Measurements from ENCODE around the gene SV2C.

- no peak for TF ChIP-seq POLR2A (IDR thresholded peaks at IDR 0.05; ENCODE audit: borderline replicate concordance, extremely low read depth, insufficient read depth, insufficient read length)
- TF ChIP-seq CEBPB (IDR thresholded peaks at IDR 0.05; ENCODE audit: low read depth) = no peak
- TF ChIP-seq CTCF (IDR thresholded peaks at IDR 0.05 in 2 of 3, conservative IDR thresholded peaks at IDR 0.05 in 1 of 3; ENCODE audit: borderline replicate concordance in 1 of 3, insufficient read depth in 1 of 3, low read depth in 2 of 3, low read length in 2 of 3) = no peak
- no peak for TF ChIP-seq EZH2 (IDR thresholded peaks at IDR 0.05)
- TF ChIP-seq TCF7L2 (IDR thresholded peaks at IDR 0.05; ENCODE audit: borderline replicate concordance, extremely low read depth, insufficient read depth, insufficient read length) = no peak
- TF ChIP-seq SIN3A (IDR thresholded peaks at IDR 0.05; ENCODE audit: low read depth) = no peak
- TF ChIP-seq POLR2AphosphoS5 (IDR thresholded peaks at IDR 0.05; ENCODE audit: low read depth, low read length) = no peak
- no peak for TF ChIP-seq REST (IDR thresholded peaks at IDR 0.05; ENCODE audit: low read depth)
- no peak for TF ChIP-seq SP1 (IDR thresholded peaks at IDR 0.05; ENCODE audit: low read depth)
- TF ChIP-seq JUND (IDR thresholded peaks at IDR 0.05) = no peak
- TF ChIP-seq ATF3 (IDR thresholded peaks at IDR 0.05) = no peak
- TF ChIP-seq ELF1 (IDR thresholded peaks at IDR 0.05; ENCODE audit: borderline replicate concordance, low read depth) = no peak
- no peak for TF ChIP-seq CBX3 (IDR thresholded peaks at IDR 0.05; ENCODE audit: low read depth)
These were observed 268.4 kb downstream of the SV2C start for GRCh38 chr5:76351577-76351976.

Measured in HCT116 (cell line).